Vagina (tissue), 2 donors: ENCODE measurements around the gene FAM8A1.
"Not testable (repeated sequence)": the region's sequence is repeated elsewhere in the genome, so short reads cannot be mapped to it uniquely, and the experiment has no call there.

Experiments used
- POLR2A ChIP-seq, 2 donors: fragments of 450-650 bp; IDR thresholded peaks; one replicate each; pipeline ENCODE4 v1.6.1; 2017; ENCODE audit warnings: antibody characterized with exemption in 2 of 2, mild to moderate bottlenecking in 2 of 2, moderate library complexity in 2 of 2
- POLR2AphosphoS5 ChIP-seq, 2 donors: sonication (generic); formaldehyde crosslinking; IDR thresholded peaks; one replicate each; pipeline ENCODE4 v1.9.0; 2017; ENCODE audit warnings: antibody characterized with exemption in 2 of 2, mild to moderate bottlenecking in 2 of 2, low read depth in 1 of 2; ENCODE audit not compliant: insufficient read depth in 1 of 2
- TF ChIP-seq, protein P1 (sequence below), 3 experiments: fragments of 450-650 bp in 2 of 3; fragments of 200-600 bp in 1 of 3; sonication (generic) in 1 of 3; IDR thresholded peaks; one replicate each; pipeline ENCODE4 v1.5.1; 2017 to 2019; ENCODE audit warnings: antibody characterized with exemption in 3 of 3, mild to moderate bottlenecking in 2 of 3, moderate library complexity in 2 of 3

DNA sequence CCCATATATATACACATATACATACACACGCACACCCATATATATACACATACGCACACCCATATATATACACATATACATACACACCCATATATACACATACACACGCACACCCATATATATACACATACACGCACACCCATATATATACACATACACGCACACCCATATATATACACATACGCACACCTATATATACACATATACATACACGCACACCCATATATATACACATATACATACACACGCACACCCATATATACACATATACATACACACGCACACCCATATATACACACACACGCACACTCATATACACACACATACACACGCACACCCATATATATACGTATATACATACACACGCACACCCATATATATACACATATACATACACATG lies 13.5 kb upstream of the FAM8A1 start:
- TF ChIP-seq, protein P1, sequence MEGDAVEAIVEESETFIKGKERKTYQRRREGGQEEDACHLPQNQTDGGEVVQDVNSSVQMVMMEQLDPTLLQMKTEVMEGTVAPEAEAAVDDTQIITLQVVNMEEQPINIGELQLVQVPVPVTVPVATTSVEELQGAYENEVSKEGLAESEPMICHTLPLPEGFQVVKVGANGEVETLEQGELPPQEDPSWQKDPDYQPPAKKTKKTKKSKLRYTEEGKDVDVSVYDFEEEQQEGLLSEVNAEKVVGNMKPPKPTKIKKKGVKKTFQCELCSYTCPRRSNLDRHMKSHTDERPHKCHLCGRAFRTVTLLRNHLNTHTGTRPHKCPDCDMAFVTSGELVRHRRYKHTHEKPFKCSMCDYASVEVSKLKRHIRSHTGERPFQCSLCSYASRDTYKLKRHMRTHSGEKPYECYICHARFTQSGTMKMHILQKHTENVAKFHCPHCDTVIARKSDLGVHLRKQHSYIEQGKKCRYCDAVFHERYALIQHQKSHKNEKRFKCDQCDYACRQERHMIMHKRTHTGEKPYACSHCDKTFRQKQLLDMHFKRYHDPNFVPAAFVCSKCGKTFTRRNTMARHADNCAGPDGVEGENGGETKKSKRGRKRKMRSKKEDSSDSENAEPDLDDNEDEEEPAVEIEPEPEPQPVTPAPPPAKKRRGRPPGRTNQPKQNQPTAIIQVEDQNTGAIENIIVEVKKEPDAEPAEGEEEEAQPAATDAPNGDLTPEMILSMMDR (IDR thresholded peaks at IDR 0.05): not testable (repeated sequence)
- TF ChIP-seq POLR2A (IDR thresholded peaks at IDR 0.05); POLR2AphosphoS5 (IDR thresholded peaks at IDR 0.05; ENCODE audit: insufficient read depth in 1 of 2, low read depth in 1 of 2): not testable (repeated sequence)
